SK-N-MC (cell line): ENCODE data around the gene GNG12.

ENCODE experiments used
- EZH2 ChIP-seq: fragments of 200-600 bp; sonication (generic); IDR thresholded peaks from one replicate; pipeline ENCODE4 v1.6.1; 2017; ENCODE audit warnings: antibody characterized with exemption
- FOXP2 ChIP-seq: optimal IDR thresholded peaks from 2 replicates; pipeline ENCODE3; 2011; ENCODE audit warnings: mild to moderate bottlenecking, moderate library complexity; ENCODE audit not compliant: insufficient read depth; ENCODE audit errors: extremely low read length, control extremely low read depth
- POLR2AphosphoS5 ChIP-seq: IDR thresholded peaks from 2 replicates; pipeline ENCODE4 v1.6.1; 2012; ENCODE audit warnings: mild to moderate bottlenecking, low read depth, low read length, borderline replicate concordance

DNA sequence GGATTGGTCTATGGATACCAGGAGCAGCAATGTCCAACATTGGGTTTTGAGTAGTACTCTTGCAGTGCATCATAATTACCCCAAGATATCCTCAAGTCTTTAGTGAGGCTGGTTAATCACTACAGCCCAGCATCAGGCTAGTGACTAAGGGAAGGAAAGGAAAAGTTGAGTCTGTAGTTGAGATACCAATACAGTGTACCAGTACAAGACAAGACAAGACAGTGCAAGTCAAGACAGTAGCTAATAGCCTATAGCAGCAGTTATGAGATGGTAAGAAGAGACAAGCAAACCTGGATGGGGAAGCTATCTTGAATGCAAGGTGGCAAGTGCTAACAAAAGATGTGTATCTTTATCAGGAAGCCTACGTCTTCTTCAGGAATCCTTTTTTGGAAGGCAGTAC lies 13.3 kb upstream of the GNG12 start:
- TF ChIP-seq POLR2AphosphoS5 (no peak), EZH2 (no peak), FOXP2 (no peak)
